ENCODE measurements around the gene PTPRR.

- TF ChIP-seq CTCF (conservative IDR thresholded peaks at IDR 0.05; ENCODE audit: low read length) (no peak), EZH2phosphoT487 (IDR thresholded peaks at IDR 0.05; ENCODE audit: borderline replicate concordance, low read depth, low read length) (no peak)
These were observed 24.6 kb downstream of the PTPRR start for GRCh38 chr12:70895956-70896355.
